GM12864 (cell line): ENCODE results near the gene THTPA.

ENCODE experiments used
- DNase-seq: peaks from one replicate; pipeline ENCODE4 v3.0.0-alpha.2; 2011; ENCODE audit warnings: low read depth
- H3K4me3 ChIP-seq: 2 replicates; pipeline ENCODE4 v1.5.1; 2011; ENCODE audit warnings: mild to moderate bottlenecking, low read depth, low read length, control low read depth
- TF ChIP-seq, protein P1 (sequence below): IDR thresholded peaks from 2 replicates; pipeline ENCODE4 v1.5.1; 2011; ENCODE audit warnings: low read depth, mild to moderate bottlenecking, moderate library complexity, low read length, control low read depth, inconsistent platforms; ENCODE audit errors: missing control alignments

The THTPA gene

DNA sequence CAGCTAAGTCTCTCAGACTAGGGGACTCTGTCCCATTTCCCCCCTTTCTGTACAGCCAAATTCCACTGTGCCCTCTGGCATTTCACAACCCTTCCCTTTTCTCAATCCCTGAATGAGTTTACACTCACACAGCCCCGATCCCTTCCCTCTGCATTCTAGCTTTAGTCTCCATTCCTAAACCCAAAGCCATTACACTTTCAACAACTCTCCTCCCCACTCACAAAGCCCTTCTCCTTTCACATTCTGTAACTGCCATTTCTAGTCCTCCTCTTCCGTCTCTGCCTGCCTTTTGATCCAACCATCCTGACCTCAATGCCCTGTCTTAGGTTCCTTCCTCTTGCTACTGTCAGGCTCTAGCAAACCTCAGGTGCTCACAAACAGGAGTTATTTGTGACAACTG, 8.1 kb upstream of the THTPA start:
- TF ChIP-seq, protein P1, sequence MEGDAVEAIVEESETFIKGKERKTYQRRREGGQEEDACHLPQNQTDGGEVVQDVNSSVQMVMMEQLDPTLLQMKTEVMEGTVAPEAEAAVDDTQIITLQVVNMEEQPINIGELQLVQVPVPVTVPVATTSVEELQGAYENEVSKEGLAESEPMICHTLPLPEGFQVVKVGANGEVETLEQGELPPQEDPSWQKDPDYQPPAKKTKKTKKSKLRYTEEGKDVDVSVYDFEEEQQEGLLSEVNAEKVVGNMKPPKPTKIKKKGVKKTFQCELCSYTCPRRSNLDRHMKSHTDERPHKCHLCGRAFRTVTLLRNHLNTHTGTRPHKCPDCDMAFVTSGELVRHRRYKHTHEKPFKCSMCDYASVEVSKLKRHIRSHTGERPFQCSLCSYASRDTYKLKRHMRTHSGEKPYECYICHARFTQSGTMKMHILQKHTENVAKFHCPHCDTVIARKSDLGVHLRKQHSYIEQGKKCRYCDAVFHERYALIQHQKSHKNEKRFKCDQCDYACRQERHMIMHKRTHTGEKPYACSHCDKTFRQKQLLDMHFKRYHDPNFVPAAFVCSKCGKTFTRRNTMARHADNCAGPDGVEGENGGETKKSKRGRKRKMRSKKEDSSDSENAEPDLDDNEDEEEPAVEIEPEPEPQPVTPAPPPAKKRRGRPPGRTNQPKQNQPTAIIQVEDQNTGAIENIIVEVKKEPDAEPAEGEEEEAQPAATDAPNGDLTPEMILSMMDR, result no peak
- no peak for DNase-seq
- no peak overlapping the region for H3K4me3 ChIP-seq

DNA sequence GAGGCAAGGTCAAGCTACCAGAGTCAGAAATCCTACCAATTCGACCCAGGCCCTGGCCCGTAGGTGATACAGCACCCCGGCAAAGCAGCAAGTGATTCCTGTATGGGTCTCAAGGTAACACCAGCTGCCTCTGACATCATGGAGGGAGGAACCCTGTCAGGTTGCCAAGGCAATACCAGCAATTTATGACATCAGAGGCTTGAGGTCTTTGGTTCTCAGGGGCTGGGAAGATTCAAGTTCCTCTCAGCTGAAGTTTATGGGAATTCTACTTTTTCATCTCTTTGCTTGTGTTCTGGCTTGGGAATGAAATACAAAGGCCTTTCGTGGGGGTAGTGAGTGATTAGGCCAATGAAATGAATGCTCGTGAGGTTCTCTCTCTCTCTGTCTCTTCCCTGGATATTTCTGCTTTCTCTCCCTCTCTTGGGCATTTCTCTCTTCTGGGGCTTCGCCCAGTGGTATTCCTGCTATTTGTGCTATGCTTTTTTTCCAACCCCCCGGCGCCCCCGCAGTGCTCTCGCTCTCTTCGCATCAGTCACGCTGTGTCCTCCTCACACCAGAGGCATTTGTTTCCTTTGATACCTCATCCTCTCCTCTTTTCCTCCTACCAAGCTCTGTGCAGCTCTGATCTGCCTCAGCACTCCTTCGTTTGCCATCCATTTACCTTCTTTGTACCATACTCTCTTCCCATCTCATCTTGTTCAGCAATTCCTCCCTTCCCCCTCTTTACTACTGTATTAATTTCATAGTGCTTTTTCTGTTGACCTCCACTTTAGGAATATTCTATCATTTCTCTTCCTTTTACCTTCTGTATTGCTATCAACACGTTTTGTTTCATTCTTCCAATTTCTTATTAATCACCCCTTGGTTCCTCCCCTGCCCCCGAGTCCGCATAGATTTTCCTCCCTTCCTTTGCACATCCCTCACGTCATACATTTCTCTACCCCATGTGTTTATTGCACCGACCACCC, 7.4 kb upstream of the THTPA start:
- DNase-seq, result no peak
- H3K4me3 ChIP-seq, result no peak overlapping the region
- TF ChIP-seq, protein P1, result no peak

DNA sequence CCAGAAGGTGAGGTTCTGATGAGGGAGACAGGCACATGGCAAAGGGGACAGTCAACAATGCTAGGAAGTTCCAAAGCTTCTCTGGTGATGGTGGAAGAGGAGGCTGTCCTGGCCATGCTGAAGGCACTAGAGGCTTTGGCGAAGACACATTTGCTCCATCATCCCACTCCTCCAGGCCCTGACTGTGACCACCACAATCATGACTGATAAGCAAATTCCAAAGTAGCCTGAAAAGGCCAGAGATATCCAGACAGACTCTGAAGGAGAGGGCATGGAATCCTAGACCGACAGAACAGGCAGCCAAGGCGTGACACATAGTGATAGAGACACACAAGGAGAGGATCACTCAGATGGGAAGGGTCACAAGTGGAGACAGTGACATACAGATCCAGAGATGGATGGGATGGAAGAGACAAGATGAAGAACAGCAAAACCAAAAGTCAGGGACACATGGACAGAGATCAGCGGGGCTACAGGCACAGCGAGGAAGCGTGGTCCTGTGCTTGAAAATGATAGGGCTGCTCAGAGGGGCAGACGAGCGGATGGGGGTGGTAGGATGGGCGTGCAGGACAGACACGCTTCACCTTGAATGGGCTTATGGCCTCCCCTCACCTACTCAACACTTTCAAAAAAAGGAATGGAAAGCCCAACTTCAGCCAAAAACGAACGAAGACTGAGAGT, 5.8 kb upstream of the THTPA start:
- TF ChIP-seq, protein P1, result no peak
- peak overlapping the region; percentile 81 for H3K4me3 ChIP-seq
- DNase-seq, result no peak

DNA sequence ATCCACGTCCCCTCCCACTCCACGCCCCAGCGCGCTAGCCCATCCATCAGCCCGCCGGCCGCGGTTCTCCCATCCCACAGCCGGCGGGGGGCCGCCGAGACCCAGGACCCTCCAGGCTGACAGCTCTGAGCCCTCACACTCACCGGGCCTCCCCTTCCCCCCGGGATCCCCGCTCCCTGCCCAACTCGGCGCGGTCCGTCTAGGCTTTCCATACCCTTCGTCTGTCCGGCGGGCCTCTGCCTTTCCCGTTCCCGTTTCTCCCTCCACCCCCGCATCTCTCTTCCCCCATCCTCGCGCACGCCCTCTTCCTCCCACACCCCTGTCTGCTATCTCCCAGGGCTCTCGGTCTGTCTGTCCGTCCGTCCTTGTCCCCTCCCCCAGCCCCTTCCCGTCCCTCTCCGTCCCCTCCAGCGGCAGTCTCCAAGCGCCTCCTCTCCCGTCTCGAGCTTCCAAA, 5.2 kb upstream of the THTPA start:
- TF ChIP-seq, protein P1, result no peak
- no peak for DNase-seq
- H3K4me3 ChIP-seq, result peak overlapping the region; percentile 81

DNA sequence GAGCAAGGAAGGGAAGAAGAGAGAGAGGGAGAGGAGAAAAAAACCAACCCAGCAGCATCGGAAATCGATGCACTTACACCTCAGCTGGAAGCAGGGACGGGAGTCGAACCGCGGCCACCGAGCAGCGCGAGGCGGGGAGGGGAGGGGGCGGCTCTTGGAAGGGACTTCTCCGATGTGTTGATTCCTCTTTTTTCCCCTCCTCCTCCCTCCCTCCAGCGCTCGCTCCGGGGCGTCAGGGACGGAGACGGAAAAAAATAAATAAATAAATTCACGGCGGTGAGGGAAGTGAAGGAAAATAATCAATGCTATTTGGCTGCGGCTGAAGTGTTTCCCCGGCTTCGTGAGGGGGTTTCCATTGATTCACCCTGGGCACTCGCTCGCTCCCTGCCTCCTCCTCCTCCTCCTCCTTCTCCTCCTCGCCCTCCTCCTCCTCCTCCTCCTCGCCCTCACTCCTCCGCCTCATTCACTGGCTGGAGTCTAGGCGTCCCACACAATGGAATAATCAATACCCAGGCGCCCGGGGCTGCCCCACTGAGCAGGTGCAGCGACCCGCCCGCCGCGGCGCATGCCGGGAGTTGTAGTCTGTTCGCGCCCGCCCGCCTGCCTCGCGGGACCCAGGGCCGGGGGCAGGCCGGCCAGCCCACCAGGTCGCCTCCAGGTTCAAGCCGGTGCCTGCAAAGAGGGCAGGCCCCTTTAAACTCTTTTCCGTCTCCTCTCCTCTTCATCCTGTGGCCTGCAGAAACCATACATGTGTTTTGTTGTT, 4.6 kb upstream of the THTPA start, which contains the start of gene ZFHX2:
Gene ZFHX2 (minus strand): TSS at position 500 of the 763 bp plus-strand sequence. CDS start 16,440 bp downstream, outside the sequence.
- H3K4me3 ChIP-seq, result peak within 1 kb of the TSS; percentile 81
- DNase-seq, result no peak
- TF ChIP-seq, protein P1, result no peak

DNA sequence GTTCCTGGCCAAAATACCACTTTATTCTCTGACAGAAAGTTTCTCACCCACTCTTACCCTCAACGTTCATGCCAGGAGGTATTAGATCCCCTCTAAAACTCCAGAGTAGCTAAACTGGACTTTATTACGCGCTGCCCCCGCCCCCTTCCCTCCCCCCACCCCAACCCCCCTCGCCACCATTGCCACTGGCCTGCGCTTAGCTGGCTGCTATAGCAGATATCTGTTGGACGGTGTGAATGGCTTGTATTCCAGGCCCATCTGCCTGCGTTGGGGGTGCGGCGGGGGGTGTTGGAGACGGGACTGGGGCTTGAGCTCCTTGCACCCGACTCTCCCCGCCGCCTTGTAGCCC, 564 bp upstream of the THTPA start:
- no peak for DNase-seq
- TF ChIP-seq, protein P1, result no peak
- H3K4me3 ChIP-seq, result peak overlapping the region; percentile 82
